KMS-11 (cell line): Measurements from ENCODE around the gene MAS1.
"Not testable (repeated sequence)": the region's sequence is repeated elsewhere in the genome, so short reads cannot be mapped to it uniquely, and the experiment has no call there.

Source experiments
- H2AFZ ChIP-seq: fragments of 200-600 bp; sonication (generic); 2 replicates; pipeline ENCODE4 v1.6.1; 2016; ENCODE audit warnings: antibody characterized with exemption, mixed run types, low read depth
- H3K27ac ChIP-seq: fragments of 200-600 bp; sonication (generic); 2 replicates; pipeline ENCODE4 v1.6.1; 2016; ENCODE audit warnings: mild to moderate bottlenecking, mixed run types
- H3K27me3 ChIP-seq: fragments of 200-600 bp; sonication (generic); 2 replicates; pipeline ENCODE4 v1.6.1; 2017; ENCODE audit warnings: mild to moderate bottlenecking, low read depth, mixed run types, moderate library complexity; ENCODE audit not compliant: insufficient read depth
- H3K36me3 ChIP-seq: fragments of 200-600 bp; sonication (generic); 2 replicates; pipeline ENCODE4 v1.6.1; 2017; ENCODE audit warnings: mild to moderate bottlenecking, mixed run types; ENCODE audit not compliant: insufficient read depth
- H3K4me1 ChIP-seq: fragments of 200-600 bp; sonication (generic); 2 replicates; pipeline ENCODE4 v1.6.1; 2016; ENCODE audit warnings: mild to moderate bottlenecking, low read depth, mixed run types; ENCODE audit not compliant: poor library complexity, severe bottlenecking
- H3K4me2 ChIP-seq: fragments of 200-600 bp; sonication (generic); 2 replicates; pipeline ENCODE4 v1.7.0; 2016; ENCODE audit warnings: mild to moderate bottlenecking, mixed run types
- H3K4me3 ChIP-seq: fragments of 200-600 bp; sonication (generic); IDR thresholded peaks from 2 replicates; pipeline ENCODE4 v1.6.1; 2017; ENCODE audit warnings: low read depth, low read length, mixed read lengths; ENCODE audit not compliant: insufficient read depth
- H3K79me2 ChIP-seq: fragments of 200-600 bp; sonication (generic); 2 replicates; pipeline ENCODE4 v1.6.1; 2016; ENCODE audit warnings: low read depth, mixed run types; ENCODE audit not compliant: insufficient read depth
- H3K9ac ChIP-seq: fragments of 200-600 bp; sonication (generic); 2 replicates; pipeline ENCODE4 v1.6.1; 2016; ENCODE audit warnings: mild to moderate bottlenecking, mixed run types
- H4K20me1 ChIP-seq: fragments of 200-600 bp; sonication (generic); 2 replicates; pipeline ENCODE4 v1.6.1; 2016; ENCODE audit warnings: mild to moderate bottlenecking, mixed run types; ENCODE audit not compliant: insufficient read depth
- TF ChIP-seq, protein P1 (sequence below): fragments of 200-600 bp; sonication (generic); conservative IDR thresholded peaks from 2 replicates; pipeline ENCODE4 v1.6.1; 2017; ENCODE audit warnings: low read depth, mild to moderate bottlenecking, antibody characterized with exemption, low read length, moderate library complexity, mixed read lengths

The MAS1 gene

DNA sequence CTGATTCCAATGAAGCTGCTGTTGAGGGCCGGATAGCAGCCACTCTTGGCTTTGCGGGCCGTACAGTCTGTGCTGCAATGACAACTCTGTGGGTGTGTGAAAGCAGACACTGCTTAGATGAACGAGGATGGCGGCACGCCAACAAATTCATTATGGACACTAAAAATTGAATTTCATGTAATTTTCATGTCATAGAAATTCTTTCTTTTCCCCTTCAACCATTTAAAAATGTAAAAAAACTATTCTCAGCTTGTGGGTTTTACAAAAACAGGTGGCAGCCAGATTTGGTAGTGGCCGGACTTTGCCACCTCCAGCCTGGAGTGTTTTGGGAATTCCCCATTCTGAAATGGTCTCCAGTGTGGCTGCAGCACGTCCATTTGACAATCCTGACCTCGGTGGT is 26.0 kb downstream of the MAS1 start:
- Histone ChIP-seq H3K4me2 (no peak overlapping the region), H3K27me3 (no peaks in the 10 kb centered on the region)

DNA sequence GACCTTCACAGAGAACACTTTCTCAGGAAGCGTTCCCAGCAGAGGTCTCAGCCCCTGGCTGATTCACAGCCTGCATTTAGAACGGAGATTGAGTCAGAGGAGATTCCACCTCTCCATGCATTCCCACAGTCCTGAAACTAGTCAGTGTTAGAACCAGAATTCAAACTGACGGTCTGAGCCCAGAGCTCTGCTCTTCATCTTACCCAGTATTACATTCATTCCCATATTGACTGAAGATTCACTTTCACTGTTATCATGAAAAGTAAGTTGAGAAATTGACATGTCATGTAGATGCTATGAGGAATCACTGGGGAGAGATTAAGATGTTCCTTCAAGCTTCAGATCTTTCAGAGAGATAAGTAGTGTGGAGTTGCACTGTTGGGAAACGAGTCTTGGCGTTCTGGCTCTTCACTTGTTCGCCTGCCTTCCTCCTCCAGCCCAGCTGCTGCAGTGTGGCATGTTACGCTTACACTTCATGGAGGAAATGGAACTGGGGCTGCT is 28.3 kb downstream of the MAS1 start:
- H3K9ac ChIP-seq = no peak overlapping the region
- no peaks in the 10 kb centered on the region for H3K27me3 ChIP-seq
- TF ChIP-seq, protein P1, sequence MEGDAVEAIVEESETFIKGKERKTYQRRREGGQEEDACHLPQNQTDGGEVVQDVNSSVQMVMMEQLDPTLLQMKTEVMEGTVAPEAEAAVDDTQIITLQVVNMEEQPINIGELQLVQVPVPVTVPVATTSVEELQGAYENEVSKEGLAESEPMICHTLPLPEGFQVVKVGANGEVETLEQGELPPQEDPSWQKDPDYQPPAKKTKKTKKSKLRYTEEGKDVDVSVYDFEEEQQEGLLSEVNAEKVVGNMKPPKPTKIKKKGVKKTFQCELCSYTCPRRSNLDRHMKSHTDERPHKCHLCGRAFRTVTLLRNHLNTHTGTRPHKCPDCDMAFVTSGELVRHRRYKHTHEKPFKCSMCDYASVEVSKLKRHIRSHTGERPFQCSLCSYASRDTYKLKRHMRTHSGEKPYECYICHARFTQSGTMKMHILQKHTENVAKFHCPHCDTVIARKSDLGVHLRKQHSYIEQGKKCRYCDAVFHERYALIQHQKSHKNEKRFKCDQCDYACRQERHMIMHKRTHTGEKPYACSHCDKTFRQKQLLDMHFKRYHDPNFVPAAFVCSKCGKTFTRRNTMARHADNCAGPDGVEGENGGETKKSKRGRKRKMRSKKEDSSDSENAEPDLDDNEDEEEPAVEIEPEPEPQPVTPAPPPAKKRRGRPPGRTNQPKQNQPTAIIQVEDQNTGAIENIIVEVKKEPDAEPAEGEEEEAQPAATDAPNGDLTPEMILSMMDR = no peak
- no peak overlapping the region for H2AFZ ChIP-seq
- H3K4me3 ChIP-seq = no peak overlapping the region
- peaks cover 10% of the 10 kb centered on the region for H3K4me1 ChIP-seq
- H3K4me2 ChIP-seq = no peak overlapping the region
- no peak overlapping the region for H3K27ac ChIP-seq
- H3K79me2 ChIP-seq = no peaks in the 10 kb centered on the region
- no peaks in the 10 kb centered on the region for H3K36me3 ChIP-seq
- no peaks in the 10 kb centered on the region for H4K20me1 ChIP-seq

More for the DNA sequence above, 26.0 kb downstream of the MAS1 start:
- H4K20me1 ChIP-seq = no peaks in the 10 kb centered on the region
- no peak overlapping the region for H2AFZ ChIP-seq
- no peaks in the 10 kb centered on the region for H3K79me2 ChIP-seq
- no peak overlapping the region for H3K4me3 ChIP-seq
- no peaks in the 10 kb centered on the region for H3K36me3 ChIP-seq
- H3K4me1 ChIP-seq = peaks cover 10% of the 10 kb centered on the region
- no peak overlapping the region for H3K27ac ChIP-seq
- H3K9ac ChIP-seq = no peak overlapping the region
- TF ChIP-seq, protein P1 = no peak

DNA sequence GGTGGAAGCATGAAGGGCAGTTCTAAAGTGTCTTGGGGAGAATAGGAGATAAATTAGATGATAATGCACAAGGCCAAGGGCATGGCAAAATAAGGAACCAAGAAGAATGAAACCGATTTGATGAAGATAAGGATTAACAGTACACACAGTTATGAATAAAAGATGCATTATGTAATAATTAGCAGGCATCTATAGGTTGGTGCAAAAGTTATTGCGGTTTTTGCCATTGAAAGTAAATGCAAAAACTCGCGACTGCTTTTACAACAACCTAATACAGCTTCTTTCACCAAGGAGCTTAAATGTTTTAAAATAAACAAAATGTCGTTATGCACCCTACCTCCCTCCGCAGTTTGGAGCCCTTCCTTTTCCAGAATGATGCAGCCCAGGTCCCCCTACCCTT is 29.0 kb downstream of the MAS1 start:
- no peaks in the 10 kb centered on the region for H3K36me3 ChIP-seq
- no peak overlapping the region for H3K27ac ChIP-seq
- H3K4me1 ChIP-seq = peaks cover 10% of the 10 kb centered on the region
- no peak overlapping the region for H3K9ac ChIP-seq
- TF ChIP-seq, protein P1 = no peak
- no peaks in the 10 kb centered on the region for H3K79me2 ChIP-seq
- H2AFZ ChIP-seq = no peak overlapping the region
- H3K27me3 ChIP-seq = no peaks in the 10 kb centered on the region
- no peak overlapping the region for H3K4me2 ChIP-seq
- H3K4me3 ChIP-seq = no peak overlapping the region
- no peaks in the 10 kb centered on the region for H4K20me1 ChIP-seq

DNA sequence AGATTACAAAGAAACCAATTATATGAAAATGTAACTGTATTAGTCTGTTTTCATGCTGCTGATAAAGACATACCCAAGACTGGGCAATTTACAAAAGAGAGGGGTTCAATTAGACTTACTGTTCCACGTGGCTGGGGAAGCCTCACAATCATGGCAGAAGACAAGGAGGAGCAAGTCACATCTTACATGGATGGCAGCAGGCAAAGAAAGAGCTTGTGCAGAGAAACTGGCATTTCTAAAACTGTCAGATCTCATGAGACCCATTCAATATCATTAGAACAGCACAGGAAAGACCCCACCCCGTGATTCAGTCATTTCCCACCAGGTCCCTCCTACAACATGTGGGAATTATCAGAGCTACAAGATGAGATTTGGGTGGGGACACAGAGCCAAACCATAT is 33.4 kb downstream of the MAS1 start:
- H2AFZ ChIP-seq = not testable (repeated sequence)

DNA sequence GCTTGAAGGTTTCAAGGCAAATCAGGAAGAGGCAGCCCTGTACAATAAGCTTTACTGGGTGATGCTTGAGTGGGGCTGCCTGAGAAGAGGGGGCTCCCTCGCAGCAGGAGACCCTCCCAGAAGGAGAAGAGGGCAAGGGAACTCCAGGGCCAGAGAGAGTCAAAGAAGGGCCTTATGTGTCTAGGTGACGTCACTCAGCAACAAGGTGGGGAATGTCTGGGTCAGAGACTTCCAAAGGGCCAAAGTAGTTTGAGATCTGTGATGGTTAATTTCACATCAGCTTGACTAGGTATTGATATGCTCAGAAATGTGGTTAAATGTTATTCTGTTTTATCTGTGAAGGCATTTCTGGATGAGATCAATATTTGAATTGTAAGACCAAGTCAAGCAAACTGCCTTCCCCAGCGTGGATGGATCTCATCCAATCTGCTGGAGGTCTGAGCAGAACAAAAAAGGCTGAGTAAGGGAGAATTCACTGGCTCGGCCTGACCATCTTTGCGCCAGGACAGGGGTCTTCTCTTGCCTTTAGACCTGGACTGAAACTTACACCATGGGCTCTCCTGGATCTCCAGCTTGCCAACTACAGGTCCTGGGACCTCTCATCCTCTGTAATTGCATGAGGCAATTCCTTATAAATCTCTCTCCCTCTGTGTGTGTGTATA is 35.9 kb downstream of the MAS1 start:
- Histone ChIP-seq H3K27me3 (no peaks in the 10 kb centered on the region), H3K9ac (no peak overlapping the region), H3K79me2 (no peaks in the 10 kb centered on the region), H4K20me1 (no peaks in the 10 kb centered on the region), H3K4me2 (no peak overlapping the region), H3K4me3 (no peak overlapping the region), H3K27ac (no peak overlapping the region), H2AFZ (no peak overlapping the region), H3K36me3 (no peaks in the 10 kb centered on the region), H3K4me1 (peaks cover 42% of the 10 kb centered on the region)
- TF ChIP-seq, protein P1 = no peak

More for the DNA sequence above, 33.4 kb downstream of the MAS1 start:
- H3K27ac ChIP-seq, H4K20me1 ChIP-seq, H3K27me3 ChIP-seq, H3K36me3 ChIP-seq, H3K4me3 ChIP-seq, H3K9ac ChIP-seq, H3K4me2 ChIP-seq, H3K79me2 ChIP-seq: not testable (repeated sequence)
- peaks cover 17% of the 10 kb centered on the region for H3K4me1 ChIP-seq
